Liver (tissue), 3 donors: Measurements from ENCODE around the gene STARD3.

ENCODE experiments used
- JUND ChIP-seq, 2 donors: IDR thresholded peaks; 2 replicates each; pipeline ENCODE4 v1.6.1; 2016; ENCODE audit warnings: antibody characterized with exemption in 2 of 2
- RAD21 ChIP-seq, 2 donors: IDR thresholded peaks; 2 replicates each; pipeline ENCODE4 v1.6.1; 2016; ENCODE audit warnings: antibody characterized with exemption in 2 of 2, mild to moderate bottlenecking in 2 of 2
- TF ChIP-seq, protein P1 (sequence below): fragments of 150-350 bp; IDR thresholded peaks from 2 replicates; pipeline ENCODE4 v1.5.1; 2017; ENCODE audit warnings: improper control_type of control experiment, low read depth, low read length; ENCODE audit not compliant: missing input control
- donor health status: healthy.
- donor health status: healthy.

DNA sequence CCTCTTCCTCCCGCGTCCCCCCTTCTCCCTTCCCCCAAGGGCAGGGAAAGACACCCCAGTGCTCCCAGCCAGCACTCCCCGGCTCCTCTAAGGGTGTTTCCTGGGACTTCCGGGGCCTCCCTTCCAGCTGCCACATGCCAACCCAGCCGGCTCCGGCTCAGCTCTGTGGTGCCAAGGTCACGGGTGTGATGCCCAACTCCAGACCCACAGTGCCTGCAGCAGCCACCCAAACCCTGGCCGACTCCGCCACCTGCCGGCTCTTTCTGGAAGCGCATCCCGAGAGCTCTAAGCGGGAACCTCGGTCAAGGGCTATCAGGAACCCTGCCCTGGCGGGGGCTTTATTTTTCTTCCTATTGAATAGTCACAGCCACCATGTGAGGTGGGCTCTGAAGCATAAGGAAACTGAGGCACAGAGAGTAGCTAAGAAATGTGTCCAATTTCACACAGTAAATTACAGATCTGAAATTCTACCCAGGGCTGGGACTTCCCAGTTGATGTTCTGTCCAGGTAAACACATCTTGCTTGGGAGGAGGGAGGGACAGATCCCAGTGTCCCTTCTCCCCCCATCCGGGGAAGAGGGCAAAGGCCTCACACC is 13.5 kb upstream of the STARD3 start:
- TF ChIP-seq, protein P1, sequence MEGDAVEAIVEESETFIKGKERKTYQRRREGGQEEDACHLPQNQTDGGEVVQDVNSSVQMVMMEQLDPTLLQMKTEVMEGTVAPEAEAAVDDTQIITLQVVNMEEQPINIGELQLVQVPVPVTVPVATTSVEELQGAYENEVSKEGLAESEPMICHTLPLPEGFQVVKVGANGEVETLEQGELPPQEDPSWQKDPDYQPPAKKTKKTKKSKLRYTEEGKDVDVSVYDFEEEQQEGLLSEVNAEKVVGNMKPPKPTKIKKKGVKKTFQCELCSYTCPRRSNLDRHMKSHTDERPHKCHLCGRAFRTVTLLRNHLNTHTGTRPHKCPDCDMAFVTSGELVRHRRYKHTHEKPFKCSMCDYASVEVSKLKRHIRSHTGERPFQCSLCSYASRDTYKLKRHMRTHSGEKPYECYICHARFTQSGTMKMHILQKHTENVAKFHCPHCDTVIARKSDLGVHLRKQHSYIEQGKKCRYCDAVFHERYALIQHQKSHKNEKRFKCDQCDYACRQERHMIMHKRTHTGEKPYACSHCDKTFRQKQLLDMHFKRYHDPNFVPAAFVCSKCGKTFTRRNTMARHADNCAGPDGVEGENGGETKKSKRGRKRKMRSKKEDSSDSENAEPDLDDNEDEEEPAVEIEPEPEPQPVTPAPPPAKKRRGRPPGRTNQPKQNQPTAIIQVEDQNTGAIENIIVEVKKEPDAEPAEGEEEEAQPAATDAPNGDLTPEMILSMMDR = peak; percentile 89
- no peak for TF ChIP-seq JUND (IDR thresholded peaks at IDR 0.05)
- TF ChIP-seq RAD21 (IDR thresholded peaks at IDR 0.05) = peak; percentile 87 to 93
